Right lobe of liver (tissue), 6 donors: Measurements from ENCODE around the gene BARX2. TPM values are rescaled to one million over a fixed set of nuclear protein-coding genes. Genes with fewer than 3 reads are reported as not detected.

ENCODE experiments used
- ATAC-seq, 4 donors: fragments of 200-7000 bp; cut with Tn5 transposase; one replicate each; pipeline ENCODE4 v1.9.1; 2020; ENCODE audit warnings: mild to moderate bottlenecking in 4 of 4, moderate library complexity in 4 of 4
- DNase-seq, 3 donors: peaks; one replicate each; pipeline ENCODE4 v3.0.0-alpha.2; 2020
- H3K27ac ChIP-seq, 3 donors: fragments of 200-600 bp; one replicate each; pipeline ENCODE4 v1.8.0; 2022
- H3K27me3 ChIP-seq, 2 donors: fragments of 200-600 bp; one replicate each; pipeline ENCODE4 v1.8.0; 2022
- H3K36me3 ChIP-seq, 4 donors: fragments of 200-600 bp; sonication (generic) in 1 of 4; one replicate each; pipeline versions ENCODE4 v1.5.1 to v1.8.0; 2017 to 2022; ENCODE audit warnings: control low read depth in 1 of 4
- H3K4me1 ChIP-seq, 4 donors: fragments of 200-600 bp; sonication (generic) in 1 of 4; one replicate each; pipeline versions ENCODE4 v1.5.1 to v1.8.0; 2017 to 2022; ENCODE audit warnings: control low read depth in 1 of 4
- H3K4me3 ChIP-seq, 3 donors: fragments of 200-600 bp; one replicate each; pipeline ENCODE4 v1.8.0; 2022
- H3K9me3 ChIP-seq, 4 donors: fragments of 200-600 bp; sonication (generic) in 1 of 4; one replicate each; pipeline versions ENCODE4 v1.5.1 to v1.8.0; 2017 to 2022; ENCODE audit warnings: control low read depth in 1 of 4
- POLR2A ChIP-seq: fragments of 450-650 bp; IDR thresholded peaks from one replicate; pipeline ENCODE4 v1.6.1; 2017; ENCODE audit warnings: antibody characterized with exemption, mild to moderate bottlenecking
- whole genome bisulfite sequencing: methylation state at CpG from one replicate; pipeline ENCODE4 v1.1.6; 2018; ENCODE audit warnings: low coverage, low lambda C conversion rate; ENCODE audit not compliant: insufficient coverage; ENCODE audit errors: missing lambda C conversion rate; 5-methylcytosine and 5-hydroxymethylcytosine counted together
- intact Hi-C, 2 donors: fragments of 100-400 bp; cut with DNase I; formaldehyde crosslinking; loops; one replicate each; pipeline versions ENCODE4 v1.11.2 to v1.14.1; 2022
- total RNA-seq, 6 experiments: library from RNA; depleted of rRNA in 2 of 6; stranded (reverse); fragments of >200 nt in 2 of 6; fragmentation: NEBNext Ultra II Directional in 3 of 6; extraction: Animal tissue kit (Norgen Biotek cat#: 25700) in 3 of 6; gene quantifications; one replicate each; pipeline versions ENCODE4 v1.1.0 to v1.2.4, GENCODE V29; 2016 to 2023
- TF ChIP-seq, protein P1 (sequence below), 4 donors: fragments of 200-600 bp in 3 of 4; fragments of 450-650 bp in 1 of 4; IDR thresholded peaks; one replicate each; pipeline versions ENCODE4 v1.5.1 to v1.8.0; 2016 to 2022; ENCODE audit warnings: antibody characterized with exemption in 4 of 4, mild to moderate bottlenecking in 2 of 4
- donor health status: DM: no; HTN: yes; CAD: no.
- donor health status: DM: no; HTN: no; CAD: no.
- donor health status: DM: no; HTN: no; CAD: no.
- donor health status: DM: no; HTN: yes; CAD: no.
- donor health status: DM: no; HTN: yes; CAD: no.

Gene BARX2
- total RNA-seq, 6 experiments from 2014 or later, result not detected

DNA sequence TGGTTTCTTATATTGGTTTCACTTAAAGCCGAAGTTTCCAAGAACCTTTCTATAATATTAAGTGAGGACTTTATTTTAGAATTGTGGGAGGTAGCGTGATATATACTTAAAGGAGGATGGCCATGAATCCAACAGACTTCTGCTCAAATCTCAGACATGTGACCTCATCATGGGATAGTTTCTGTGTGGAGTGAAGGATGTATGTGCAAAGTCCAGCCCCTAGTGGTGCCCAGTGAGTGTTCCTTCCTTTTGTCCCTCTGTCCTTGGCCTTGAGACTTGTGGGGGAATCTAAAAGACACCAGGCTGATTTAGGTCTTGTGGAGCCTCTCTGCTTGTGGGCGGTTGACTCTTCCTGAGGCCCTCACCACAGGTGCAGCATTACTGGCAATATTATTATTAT is 43.7 kb downstream of the BARX2 start:
- Histone ChIP-seq H3K27me3 (no peaks in the 10 kb centered on the region), H3K4me3 (no peak overlapping the region), H3K27ac (no peak overlapping the region), H3K4me1 (no peaks in the 10 kb centered on the region), H3K9me3 (no peaks in the 10 kb centered on the region), H3K36me3 (no peaks in the 10 kb centered on the region)
- TF ChIP-seq, protein P1, sequence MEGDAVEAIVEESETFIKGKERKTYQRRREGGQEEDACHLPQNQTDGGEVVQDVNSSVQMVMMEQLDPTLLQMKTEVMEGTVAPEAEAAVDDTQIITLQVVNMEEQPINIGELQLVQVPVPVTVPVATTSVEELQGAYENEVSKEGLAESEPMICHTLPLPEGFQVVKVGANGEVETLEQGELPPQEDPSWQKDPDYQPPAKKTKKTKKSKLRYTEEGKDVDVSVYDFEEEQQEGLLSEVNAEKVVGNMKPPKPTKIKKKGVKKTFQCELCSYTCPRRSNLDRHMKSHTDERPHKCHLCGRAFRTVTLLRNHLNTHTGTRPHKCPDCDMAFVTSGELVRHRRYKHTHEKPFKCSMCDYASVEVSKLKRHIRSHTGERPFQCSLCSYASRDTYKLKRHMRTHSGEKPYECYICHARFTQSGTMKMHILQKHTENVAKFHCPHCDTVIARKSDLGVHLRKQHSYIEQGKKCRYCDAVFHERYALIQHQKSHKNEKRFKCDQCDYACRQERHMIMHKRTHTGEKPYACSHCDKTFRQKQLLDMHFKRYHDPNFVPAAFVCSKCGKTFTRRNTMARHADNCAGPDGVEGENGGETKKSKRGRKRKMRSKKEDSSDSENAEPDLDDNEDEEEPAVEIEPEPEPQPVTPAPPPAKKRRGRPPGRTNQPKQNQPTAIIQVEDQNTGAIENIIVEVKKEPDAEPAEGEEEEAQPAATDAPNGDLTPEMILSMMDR (IDR thresholded peaks at IDR 0.05), result no peak
- TF ChIP-seq POLR2A, result no peak
- ATAC-seq (no peak), DNase-seq (no peak)
- WGBS, result 85% methylated on average over 2 of the region's 3 CpGs
- intact Hi-C loops, result no loop called here

DNA sequence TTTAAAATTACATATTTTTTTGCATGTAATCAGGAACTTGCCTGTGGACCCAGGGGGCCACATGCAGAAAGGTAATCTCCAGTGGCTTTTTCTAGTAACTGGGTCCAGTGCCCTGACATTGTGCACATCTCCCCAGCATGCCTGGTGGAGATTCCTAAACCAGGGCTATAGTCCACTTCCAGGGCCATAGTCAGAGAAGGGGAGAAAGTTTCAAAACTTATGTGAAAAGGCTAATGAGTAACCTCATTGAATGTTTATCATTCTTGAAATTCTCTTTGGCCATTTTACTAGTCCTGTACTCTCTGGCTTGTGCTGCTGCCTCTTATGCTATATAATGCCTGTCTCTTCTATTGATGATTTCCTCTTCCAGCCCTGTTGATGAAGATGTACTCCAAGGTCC is 47.8 kb downstream of the BARX2 start:
- Histone ChIP-seq H3K9me3 (no peaks in the 10 kb centered on the region), H3K4me3 (no peak overlapping the region), H3K27me3 (no peaks in the 10 kb centered on the region), H3K4me1 (peaks cover 0 to 11% (median 0%) of the 10 kb centered on the region in 4 donors), H3K36me3 (no peaks in the 10 kb centered on the region), H3K27ac (no peak overlapping the region)
- intact Hi-C loops, result no loop called here
- DNase-seq (no peak), ATAC-seq (no peak)
- no peak for TF ChIP-seq POLR2A
- TF ChIP-seq, protein P1 (IDR thresholded peaks at IDR 0.05), result no peak

DNA sequence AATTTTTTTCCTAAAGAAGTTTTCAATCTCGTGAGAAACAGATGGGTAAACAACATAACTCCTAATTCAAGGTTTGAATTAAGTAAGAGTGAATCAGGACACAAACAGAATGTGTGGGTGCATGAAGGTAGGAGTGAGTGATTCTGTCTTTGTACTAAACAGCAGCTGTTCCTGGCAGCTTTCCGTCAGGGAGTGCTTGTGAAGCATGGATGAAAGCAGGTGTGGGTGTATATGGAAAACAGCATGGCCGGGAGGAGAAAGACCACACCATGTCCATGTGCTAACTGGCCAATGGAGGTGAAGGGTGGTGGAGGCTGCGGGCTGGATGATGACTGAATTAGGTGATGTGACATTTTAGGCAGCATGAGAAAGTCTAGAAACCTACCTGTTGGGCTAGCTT is 49.6 kb downstream of the BARX2 start:
- DNase-seq (no peak), ATAC-seq (no peak)
- no peak overlapping the region for H3K4me3 ChIP-seq
- intact Hi-C loops, result no loop called here
- no peaks in the 10 kb centered on the region for H3K36me3 ChIP-seq
- no peaks in the 10 kb centered on the region for H3K9me3 ChIP-seq
- H3K27ac ChIP-seq, result no peak overlapping the region
- TF ChIP-seq, protein P1 (IDR thresholded peaks at IDR 0.05), result no peak
- no peak for TF ChIP-seq POLR2A
- H3K27me3 ChIP-seq, result no peaks in the 10 kb centered on the region
- H3K4me1 ChIP-seq, result peaks cover 0 to 11% (median 0%) of the 10 kb centered on the region in 4 donors
- WGBS, result 64% methylated on average over 4 of the region's 4 CpGs

DNA sequence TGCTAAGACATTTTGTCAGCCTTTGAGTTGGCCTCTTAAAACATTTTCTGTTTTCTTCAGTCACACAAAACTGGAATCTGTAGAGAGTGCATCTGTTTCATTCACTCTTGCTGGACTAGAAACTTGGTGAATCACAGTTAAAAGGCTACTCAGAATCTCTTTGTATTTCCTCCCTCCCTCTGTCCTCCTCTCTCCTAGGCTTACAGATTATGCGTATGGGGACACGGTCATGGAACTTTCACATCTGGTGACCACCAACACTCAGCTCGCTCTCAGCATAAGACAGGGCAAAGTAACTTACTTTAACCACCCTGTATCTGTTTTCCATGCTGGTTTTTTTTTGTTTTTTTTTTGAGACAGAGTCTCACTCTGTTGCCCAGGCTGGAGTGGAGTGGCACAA is 50.4 kb downstream of the BARX2 start:
- Histone ChIP-seq H3K36me3 (no peaks in the 10 kb centered on the region), H3K4me1 (peaks cover 0 to 11% (median 0%) of the 10 kb centered on the region in 4 donors), H3K9me3 (no peaks in the 10 kb centered on the region), H3K27me3 (no peaks in the 10 kb centered on the region), H3K4me3 (no peak overlapping the region), H3K27ac (no peak overlapping the region)
- TF ChIP-seq, protein P1 (IDR thresholded peaks at IDR 0.05), result no peak
- TF ChIP-seq POLR2A, result no peak
- ATAC-seq (no peak), DNase-seq (no peak)
- intact Hi-C loops, result no loop called here
- 94% methylated on average over 3 of the region's 3 CpGs for WGBS

DNA sequence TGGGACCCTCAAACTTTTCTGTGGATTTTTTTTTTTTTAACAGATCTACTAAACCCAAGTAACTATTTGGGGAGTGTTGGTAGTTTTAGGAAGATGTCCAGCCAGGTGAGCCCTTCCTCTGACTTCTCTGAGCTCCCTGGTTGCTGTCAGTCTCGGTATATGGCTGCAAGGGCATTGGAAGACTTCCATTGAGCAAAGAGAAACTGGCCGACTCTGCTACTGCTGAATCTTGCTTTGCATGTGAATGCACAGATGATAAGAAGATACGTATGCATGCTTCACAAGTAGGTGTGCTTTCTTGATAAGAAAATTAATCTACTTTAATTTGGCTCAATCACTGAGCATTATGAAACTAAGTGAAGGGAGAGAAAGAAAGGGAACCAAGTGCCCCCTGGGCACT is 51.1 kb downstream of the BARX2 start:
- Histone ChIP-seq H3K27me3 (no peaks in the 10 kb centered on the region), H3K9me3 (no peaks in the 10 kb centered on the region), H3K36me3 (no peaks in the 10 kb centered on the region), H3K4me1 (peaks cover 0 to 11% (median 0%) of the 10 kb centered on the region in 4 donors), H3K27ac (no peak overlapping the region), H3K4me3 (no peak overlapping the region)
- TF ChIP-seq POLR2A, result no peak
- TF ChIP-seq, protein P1 (IDR thresholded peaks at IDR 0.05), result no peak
- intact Hi-C loops, result no loop called here
- DNase-seq, result no peak
- no peak for ATAC-seq
- 78% methylated on average over 3 of the region's 3 CpGs for WGBS
